Activated T-helper 17 cell treated with anti-CD3 and anti-CD28 coated beads, Interleukin-2, amount 50 U/mL, for 72 hours (primary cell): ENCODE results near the gene SIRT1. TPM values are rescaled to one million over a fixed set of nuclear protein-coding genes. Genes with fewer than 3 reads are reported as not detected.
"Not testable (repeated sequence)": the region's sequence is repeated elsewhere in the genome, so short reads cannot be mapped to it uniquely, and the experiment has no call there.

ENCODE experiments used
- ATAC-seq: fragments of 150-1000 bp; cut with Tn5 transposase; replicated peaks from 2 replicates; pipeline ENCODE4 v1.10.0; 2021; ENCODE audit warnings: mild to moderate bottlenecking, moderate library complexity
- H3K27ac Mint-ChIP-seq: one replicate; pipeline ENCODE4 v1.8.0; 2022; ENCODE audit warnings: mixed read lengths
- H3K27me3 Mint-ChIP-seq: one replicate; pipeline ENCODE4 v1.8.0; 2022; ENCODE audit warnings: mixed read lengths
- H3K36me3 Mint-ChIP-seq: one replicate; pipeline ENCODE4 v1.8.0; 2022; ENCODE audit warnings: low read depth, mild to moderate bottlenecking, mixed read lengths
- H3K4me1 Mint-ChIP-seq: one replicate; pipeline ENCODE4 v1.8.0; 2022; ENCODE audit warnings: mixed read lengths
- H3K4me3 Mint-ChIP-seq: one replicate; pipeline ENCODE4 v1.8.0; 2022; ENCODE audit warnings: mild to moderate bottlenecking, mixed read lengths
- H3K9me3 Mint-ChIP-seq: one replicate; pipeline ENCODE4 v1.8.0; 2022; ENCODE audit warnings: mixed read lengths
- total RNA-seq, 2 donors: library from RNA; stranded (reverse); gene quantifications; one replicate each; pipeline ENCODE4 v1.2.3, GENCODE V29; 2022

The SIRT1 gene
- total RNA-seq, 2 donors from 2014 or later, result 24.0 to 30.7 TPM

- Mint-ChIP-seq H3K4me1 (no peaks in the 10 kb centered on the region), H3K4me3 (no peak overlapping the region), H3K36me3 (no peaks in the 10 kb centered on the region), H3K27me3 (no peaks in the 10 kb centered on the region), H3K27ac (no peak overlapping the region), H3K9me3 (no peaks in the 10 kb centered on the region)
- ATAC-seq, result no peak
These were observed 22.6 kb upstream of the SIRT1 start for GRCh38 chr10:67861750-67862432.

GRCh38 chr10:67863094-67863493 is 21.4 kb upstream of the SIRT1 start:
- H3K36me3 Mint-ChIP-seq, result no peaks in the 10 kb centered on the region
- no peak for ATAC-seq

GRCh38 chr10:67864607-67865371 is 19.7 kb upstream of the SIRT1 start:
- H3K27me3 Mint-ChIP-seq, result no peaks in the 10 kb centered on the region
- H3K4me1 Mint-ChIP-seq, result no peaks in the 10 kb centered on the region
- no peak for ATAC-seq
- no peaks in the 10 kb centered on the region for H3K9me3 Mint-ChIP-seq
- H3K4me3 Mint-ChIP-seq, result no peak overlapping the region
- no peaks in the 10 kb centered on the region for H3K36me3 Mint-ChIP-seq
- H3K27ac Mint-ChIP-seq, result no peak overlapping the region

More at GRCh38 chr10:67863094-67863493, 21.4 kb upstream of the SIRT1 start:
- Mint-ChIP-seq H3K27ac (no peak overlapping the region), H3K4me1 (no peaks in the 10 kb centered on the region), H3K9me3 (no peaks in the 10 kb centered on the region), H3K4me3 (no peak overlapping the region), H3K27me3 (no peaks in the 10 kb centered on the region)

- no peak for ATAC-seq
- Mint-ChIP-seq H3K9me3 (no peaks in the 10 kb centered on the region), H3K27ac (no peak overlapping the region), H3K27me3 (no peaks in the 10 kb centered on the region), H3K36me3 (no peaks in the 10 kb centered on the region), H3K4me3 (no peak overlapping the region), H3K4me1 (no peaks in the 10 kb centered on the region)
These were observed 16.3 kb upstream of the SIRT1 start for GRCh38 chr10:67868132-67868531.

GRCh38 chr10:67869996-67870395 is 14.5 kb upstream of the SIRT1 start:
- H3K4me3 Mint-ChIP-seq, result no peak overlapping the region
- no peaks in the 10 kb centered on the region for H3K9me3 Mint-ChIP-seq
- H3K27me3 Mint-ChIP-seq, result no peaks in the 10 kb centered on the region
- no peaks in the 10 kb centered on the region for H3K4me1 Mint-ChIP-seq
- no peaks in the 10 kb centered on the region for H3K36me3 Mint-ChIP-seq
- H3K27ac Mint-ChIP-seq, result no peak overlapping the region
- ATAC-seq, result no peak

GRCh38 chr10:67875340-67876238 is 8.9 kb upstream of the SIRT1 start:
- no peaks in the 10 kb centered on the region for H3K9me3 Mint-ChIP-seq
- no peak overlapping the region for H3K4me3 Mint-ChIP-seq
- H3K36me3 Mint-ChIP-seq, result no peaks in the 10 kb centered on the region

GRCh38 chr10:67877421-67877820 is 7.0 kb upstream of the SIRT1 start:
- H3K9me3 Mint-ChIP-seq, H3K36me3 Mint-ChIP-seq, H3K27me3 Mint-ChIP-seq, ATAC-seq, H3K27ac Mint-ChIP-seq, H3K4me3 Mint-ChIP-seq, H3K4me1 Mint-ChIP-seq: not testable (repeated sequence)

More at GRCh38 chr10:67875340-67876238, 8.9 kb upstream of the SIRT1 start:
- no peaks in the 10 kb centered on the region for H3K27me3 Mint-ChIP-seq
- no peak for ATAC-seq
- no peaks in the 10 kb centered on the region for H3K4me1 Mint-ChIP-seq
- H3K27ac Mint-ChIP-seq, result no peak overlapping the region

- Mint-ChIP-seq H3K27ac (no peak overlapping the region), H3K9me3 (no peaks in the 10 kb centered on the region), H3K27me3 (no peaks in the 10 kb centered on the region), H3K4me3 (no peak overlapping the region), H3K36me3 (no peaks in the 10 kb centered on the region), H3K4me1 (no peaks in the 10 kb centered on the region)
- ATAC-seq, result no peak
These were observed 6.3 kb upstream of the SIRT1 start for GRCh38 chr10:67878133-67878532.

GRCh38 chr10:67883710-67884312 is 645 bp upstream of the SIRT1 start:
- ATAC-seq, result peak; percentile 17
- H3K36me3 Mint-ChIP-seq, result peaks cover 43% of the 10 kb centered on the region
- no peaks in the 10 kb centered on the region for H3K27me3 Mint-ChIP-seq
- H3K4me1 Mint-ChIP-seq, result peaks cover 21% of the 10 kb centered on the region
- H3K4me3 Mint-ChIP-seq, result peak overlapping the region; percentile 95
- peak overlapping the region; percentile 92 for H3K27ac Mint-ChIP-seq
- H3K9me3 Mint-ChIP-seq, result no peaks in the 10 kb centered on the region

GRCh38 chr10:67884842-67885670 is 600 bp downstream of the SIRT1 start:
- H3K9me3 Mint-ChIP-seq, result no peaks in the 10 kb centered on the region
- H3K4me1 Mint-ChIP-seq, result peaks cover 21% of the 10 kb centered on the region
- H3K27ac Mint-ChIP-seq, result peak overlapping the region; percentile 92
- no peaks in the 10 kb centered on the region for H3K27me3 Mint-ChIP-seq
- peaks cover 56% of the 10 kb centered on the region for H3K36me3 Mint-ChIP-seq
- peak; percentile 86 for ATAC-seq
- H3K4me3 Mint-ChIP-seq, result peak overlapping the region; percentile 95

GRCh38 chr10:67893637-67894036 is 9.2 kb downstream of the SIRT1 start:
- Mint-ChIP-seq H3K9me3 (no peaks in the 10 kb centered on the region), H3K27me3 (no peaks in the 10 kb centered on the region), H3K27ac (peak overlapping the region; percentile 15), H3K36me3 (peaks cover 96% of the 10 kb centered on the region), H3K4me3 (no peak overlapping the region), H3K4me1 (peaks cover 1% of the 10 kb centered on the region)
- ATAC-seq, result no peak

- Mint-ChIP-seq H3K9me3 (no peaks in the 10 kb centered on the region), H3K36me3 (peaks cover 96% of the 10 kb centered on the region), H3K27me3 (no peaks in the 10 kb centered on the region), H3K4me1 (peaks cover 3% of the 10 kb centered on the region), H3K27ac (no peak overlapping the region), H3K4me3 (no peak overlapping the region)
- ATAC-seq, result no peak
These were observed 19.1 kb downstream of the SIRT1 start for GRCh38 chr10:67903581-67903980.

- H3K9me3 Mint-ChIP-seq, result no peaks in the 10 kb centered on the region
- peaks cover 10% of the 10 kb centered on the region for H3K4me1 Mint-ChIP-seq
- peak overlapping the region; percentile 40 for H3K4me3 Mint-ChIP-seq
- ATAC-seq, result peak; percentile 66
- peaks cover 98% of the 10 kb centered on the region for H3K36me3 Mint-ChIP-seq
- H3K27me3 Mint-ChIP-seq, result no peaks in the 10 kb centered on the region
- H3K27ac Mint-ChIP-seq, result peak overlapping the region; percentile 80
These were observed 28.0 kb downstream of the SIRT1 start for GRCh38 chr10:67912331-67912946.
